Measurements from ENCODE around the gene RHBDL1. TPM values are rescaled to one million over a fixed set of nuclear protein-coding genes. Genes with fewer than 3 reads are reported as not detected.

RHBDL1 gene
- total RNA-seq, 1 donor from 2014 or later: 3.0 TPM

DNA sequence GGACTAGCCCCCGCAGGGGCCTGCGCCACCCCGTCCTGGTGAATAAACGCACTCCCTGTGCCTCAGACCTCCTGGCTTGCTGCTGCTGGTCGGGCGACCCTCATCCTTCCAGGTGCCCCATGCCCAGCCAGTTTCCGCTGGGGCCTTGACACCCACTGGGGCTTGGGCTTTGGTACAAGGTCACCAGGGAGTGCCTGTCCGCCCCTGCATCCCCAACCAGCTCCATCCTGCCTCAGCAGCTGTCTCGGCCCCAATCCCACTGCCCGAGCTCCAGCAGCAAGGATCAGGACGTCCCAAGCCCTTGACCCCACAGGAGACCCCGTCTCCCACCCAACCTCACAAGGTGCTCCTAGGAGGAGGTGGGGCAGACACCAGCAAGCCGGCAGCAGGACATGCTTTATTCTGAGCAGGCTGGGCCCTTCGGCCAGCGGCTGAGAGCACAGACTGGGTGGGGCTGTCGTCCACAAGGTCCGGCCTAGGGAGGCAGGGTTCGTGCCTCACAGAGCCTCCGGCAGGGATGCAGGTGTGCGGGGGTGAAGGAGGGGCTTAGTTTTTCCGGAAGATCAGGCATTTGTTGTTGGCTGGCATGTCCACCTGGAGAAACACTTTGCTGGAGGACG is 41.3 kb upstream of the RHBDL1 start:
- no peak for TF ChIP-seq CTCF (IDR thresholded peaks at IDR 0.05)
- no peak for DNase-seq (ENCODE audit: low spot score)
- Mint-ChIP-seq H3K27ac (ENCODE audit: unreplicated experiment) (no peak overlapping the region), H3K4me3 (ENCODE audit: unreplicated experiment) (peak overlapping the region; percentile 42), H3K4me1 (ENCODE audit: low read depth) (peaks cover 11% of the 10 kb centered on the region), H3K27me3 (ENCODE audit: low read depth) (no peaks in the 10 kb centered on the region), H3K36me3 (ENCODE audit: low read depth) (no peaks in the 10 kb centered on the region), H3K9me3 (ENCODE audit: low read depth) (no peaks in the 10 kb centered on the region)

GRCh38 chr16:634996-635395 is 40.5 kb upstream of the RHBDL1 start:
- TF ChIP-seq CTCF (IDR thresholded peaks at IDR 0.05): no peak
- no peaks in the 10 kb centered on the region for H3K27me3 Mint-ChIP-seq (ENCODE audit: low read depth)
- no peak for DNase-seq (ENCODE audit: low spot score)
- peak overlapping the region; percentile 27 for H3K27ac Mint-ChIP-seq (ENCODE audit: unreplicated experiment)
- H3K4me3 Mint-ChIP-seq (ENCODE audit: unreplicated experiment): peak overlapping the region; percentile 65
- H3K9me3 Mint-ChIP-seq (ENCODE audit: low read depth): no peaks in the 10 kb centered on the region
- H3K4me1 Mint-ChIP-seq (ENCODE audit: low read depth): peaks cover 8% of the 10 kb centered on the region
- H3K36me3 Mint-ChIP-seq (ENCODE audit: low read depth): no peaks in the 10 kb centered on the region

- Mint-ChIP-seq H3K36me3 (ENCODE audit: low read depth) (no peaks in the 10 kb centered on the region), H3K9me3 (ENCODE audit: low read depth) (no peaks in the 10 kb centered on the region), H3K4me1 (ENCODE audit: low read depth) (peaks cover 8% of the 10 kb centered on the region), H3K27ac (ENCODE audit: unreplicated experiment) (no peak overlapping the region), H3K4me3 (ENCODE audit: unreplicated experiment) (peak overlapping the region; percentile 84), H3K27me3 (ENCODE audit: low read depth) (no peaks in the 10 kb centered on the region)
- no peak for DNase-seq (ENCODE audit: low spot score)
- peak; percentile 22 for TF ChIP-seq CTCF (IDR thresholded peaks at IDR 0.05)
Measured at GRCh38 chr16:635573-636205, 39.8 kb upstream of the RHBDL1 start.

GRCh38 chr16:636206-637080 is 39.0 kb upstream of the RHBDL1 start, which contains the start of gene METTL26:
Gene METTL26 (minus strand): TSS chr16:636305. CDS start chr16:636290, 15 bp downstream.
- no peak for DNase-seq (ENCODE audit: low spot score)
- Mint-ChIP-seq H3K4me3 (ENCODE audit: unreplicated experiment) (peak within 1 kb of the TSS; percentile 84), H3K9me3 (ENCODE audit: low read depth) (no peaks in the 10 kb centered on the region), H3K27ac (ENCODE audit: unreplicated experiment) (peak within 1 kb of the TSS; percentile 98), H3K4me1 (ENCODE audit: low read depth) (peaks cover 8% of the 10 kb centered on the region), H3K27me3 (ENCODE audit: low read depth) (no peaks in the 10 kb centered on the region), H3K36me3 (ENCODE audit: low read depth) (no peaks in the 10 kb centered on the region)
- no peak for TF ChIP-seq CTCF (IDR thresholded peaks at IDR 0.05)
